Heart left ventricle (tissue), 13 donors: ENCODE data around the gene HS3ST5.

Source experiments
- CTCF ChIP-seq, 12 donors: fragments of 200-600 bp; sonication (generic) in 4 of 12; IDR thresholded peaks; one replicate each; pipeline versions ENCODE4 v1.5.0 to v1.8.0; 2018 to 2022; ENCODE audit warnings: antibody characterized with exemption in 12 of 12, mild to moderate bottlenecking in 5 of 12
- POLR2A ChIP-seq, 2 donors: fragments of 450-650 bp; IDR thresholded peaks; one replicate each; pipeline ENCODE4 v1.6.1; 2017; ENCODE audit warnings: antibody characterized with exemption in 2 of 2, mild to moderate bottlenecking in 2 of 2, moderate library complexity in 2 of 2
- donor health status: ischemic (EF 13 %, LVEDD 7.1; RV severe dilation, severe dysfunction).
- donor health status: DM: no; HTN: yes; CAD: no.
- donor health status: DM: no; HTN: no; CAD: no.
- donor health status: ischemic (EF 25% LVEDD 6.9; RV normal size, moderate dysfunction).
- donor health status: ischemic (EF 25% LVEDD 5.7; RV mildly dilated, moderate dysfunction).
- donor health status: ischemic (EF 35%, LVEDD 5.7; RV mildly dilated, moderate dysfunction).
- donor health status: nonischemic (EF 11% LVEDD 7.7; RV severe dilation, severe dysfunction).
- donor health status: DM: yes; HTN: yes; CAD: no.
- donor health status: PGD.
- donor health status: ischemic (EF 29% LVEDD 5.4; RV normal size, mild dysfunction).
- donor health status: nonischemic (EF 23%, LVEDD 6.1; RV moderate dilation, normal function).

- TF ChIP-seq CTCF (IDR thresholded peaks at IDR 0.05): no peak
- no peak for TF ChIP-seq POLR2A (IDR thresholded peaks at IDR 0.05)
These were observed 11.7 kb upstream of the HS3ST5 start for GRCh38 chr6:114354482-114354881.
